ENCODE measurements around the gene SPDYC. TPM values are rescaled to one million over a fixed set of nuclear protein-coding genes. Genes with fewer than 3 reads are reported as not detected.

Gene SPDYC
- total and polyA plus RNA-seq, 2 experiments from 2014 or later: 0.27 TPM; not detected in 1

- Histone ChIP-seq H3K9me2 (ENCODE audit: insufficient read depth) (no peaks in the 10 kb centered on the region), H3K4me1 (ENCODE audit: insufficient read depth) (peaks cover 4% of the 10 kb centered on the region), H2AFZ (no peak overlapping the region), H3K4me3 (no peak overlapping the region), H3K79me2 (replicated peaks; ENCODE audit: insufficient read depth) (no peaks in the 10 kb centered on the region), H3K4me2 (no peak overlapping the region), H3K27me3 (ENCODE audit: insufficient read depth) (no peaks in the 10 kb centered on the region), H3K27ac (ENCODE audit: low read depth) (no peak overlapping the region), H3F3A (replicated peaks; ENCODE audit: low read depth) (no peaks in the 10 kb centered on the region), H3K36me3 (ENCODE audit: insufficient read depth) (no peaks in the 10 kb centered on the region), H4K20me1 (replicated peaks; ENCODE audit: insufficient read depth) (no peaks in the 10 kb centered on the region)
- H3K9me3 Mint-ChIP-seq: no peaks in the 10 kb centered on the region
- peaks cover 3% of the 10 kb centered on the region for H3K27me3 Mint-ChIP-seq (ENCODE audit: insufficient read depth, low read depth, poor library complexity)
- no peak overlapping the region for H3K4me3 Mint-ChIP-seq
- H3K36me3 Mint-ChIP-seq (ENCODE audit: low read depth): no peaks in the 10 kb centered on the region
- H3K27ac Mint-ChIP-seq: no peak overlapping the region
- DNase-seq (ENCODE audit: low spot score): no peak
- ATAC-seq: no peak
- TF ChIP-seq CREB1 (CRISPR knock-in tag; IDR thresholded peaks at IDR 0.05; ENCODE audit: low read depth) (no peak), NANOG (IDR thresholded peaks at IDR 0.05; ENCODE audit: borderline replicate concordance) (no peak), CTCF (conservative IDR thresholded peaks at IDR 0.05; ENCODE audit: low read depth in 2 of 2) (no peak), EZH2phosphoT487 (IDR thresholded peaks at IDR 0.05; ENCODE audit: unreplicated experiment) (no peak), POLR2AphosphoS5 (IDR thresholded peaks at IDR 0.05; ENCODE audit: low read depth) (no peak), STAT1 (IDR thresholded peaks at IDR 0.05; ENCODE audit: unreplicated experiment) (no peak), EZH2 (IDR thresholded peaks at IDR 0.05; ENCODE audit: low read depth, unreplicated experiment) (no peak), ETS1 (IDR thresholded peaks at IDR 0.05) (no peak)
- peaks cover 9% of the 10 kb centered on the region for H3K4me1 Mint-ChIP-seq
These were observed 6.3 kb upstream of the SPDYC start for GRCh38 chr11:65163684-65164083.

GRCh38 chr11:65165410-65166317 lies 4.4 kb upstream of the SPDYC start:
- no peaks in the 10 kb centered on the region for H3K36me3 Mint-ChIP-seq (ENCODE audit: low read depth)
- H4K20me1 ChIP-seq (replicated peaks; ENCODE audit: insufficient read depth): no peaks in the 10 kb centered on the region
- H3K79me2 ChIP-seq (replicated peaks; ENCODE audit: insufficient read depth): no peaks in the 10 kb centered on the region
- no peak overlapping the region for H3K4me3 ChIP-seq
- ATAC-seq (peak; percentile 31; the same call in 2 of the 3 replicates), DNase-seq (ENCODE audit: low spot score) (peak; percentile 45)
- peak overlapping the region; percentile 100 for H2AFZ ChIP-seq
- peak overlapping the region; percentile 18; the same call in 1 of the 2 replicates for H3K27ac ChIP-seq (ENCODE audit: low read depth)
- no peaks in the 10 kb centered on the region for H3F3A ChIP-seq (replicated peaks; ENCODE audit: low read depth)
- H3K4me2 ChIP-seq: 0 out of 2 replicates have a peak overlapping the region, but pooled peaks have one; percentile 64
- TF ChIP-seq STAT1 (IDR thresholded peaks at IDR 0.05; ENCODE audit: unreplicated experiment): no peak
- TF ChIP-seq ETS1 (IDR thresholded peaks at IDR 0.05): no peak
- no peak for TF ChIP-seq EZH2phosphoT487 (IDR thresholded peaks at IDR 0.05; ENCODE audit: unreplicated experiment)
- TF ChIP-seq CTCF (conservative IDR thresholded peaks at IDR 0.05; ENCODE audit: low read depth in 2 of 2): no peak
- TF ChIP-seq EZH2 (IDR thresholded peaks at IDR 0.05; ENCODE audit: low read depth, unreplicated experiment): no peak
- TF ChIP-seq NANOG (IDR thresholded peaks at IDR 0.05; ENCODE audit: borderline replicate concordance): no peak
- TF ChIP-seq ZNF331 (CRISPR knock-in tag; IDR thresholded peaks at IDR 0.05; ENCODE audit: low read depth): no peak
- TF ChIP-seq JUNB (IDR thresholded peaks at IDR 0.05; ENCODE audit: unreplicated experiment): no peak
- no peak for TF ChIP-seq CREB1 (CRISPR knock-in tag; IDR thresholded peaks at IDR 0.05; ENCODE audit: low read depth)
- H3K27me3 Mint-ChIP-seq (ENCODE audit: insufficient read depth, low read depth, poor library complexity): peaks cover 9% of the 10 kb centered on the region
- H3K4me1 ChIP-seq (ENCODE audit: insufficient read depth): peaks cover 4% of the 10 kb centered on the region
- peaks cover 14% of the 10 kb centered on the region for H3K4me1 Mint-ChIP-seq
- no peak overlapping the region for H3K27ac Mint-ChIP-seq
- H3K36me3 ChIP-seq (ENCODE audit: insufficient read depth): no peaks in the 10 kb centered on the region
- no peak overlapping the region; the same call in 2 of the 3 replicates for H3K4me3 Mint-ChIP-seq
- H3K9me3 Mint-ChIP-seq: no peaks in the 10 kb centered on the region
- no peaks in the 10 kb centered on the region for H3K27me3 ChIP-seq (ENCODE audit: insufficient read depth)
- no peaks in the 10 kb centered on the region for H3K9me2 ChIP-seq (ENCODE audit: insufficient read depth)
